Stimulated activated CD8-positive, alpha-beta memory T cell treated with anti-CD3 and anti-CD28 coated beads, Interleukin-15, amount 100 ng/mL, for 48 hours (primary cell): ENCODE results near the gene TMEM221.
A peak's percentile ranks its signal among the peaks of the same experiment; 100 is the strongest.
"Not testable (repeated sequence)": the region's sequence is repeated elsewhere in the genome, so short reads cannot be mapped to it uniquely, and the experiment has no call there.

Experiments used
- DNase-seq, 2 donors: peaks; one replicate each; pipeline ENCODE4 v3.0.0-alpha.2; 2020; ENCODE audit warnings: low read depth in 2 of 2

Gene TMEM221

DNA sequence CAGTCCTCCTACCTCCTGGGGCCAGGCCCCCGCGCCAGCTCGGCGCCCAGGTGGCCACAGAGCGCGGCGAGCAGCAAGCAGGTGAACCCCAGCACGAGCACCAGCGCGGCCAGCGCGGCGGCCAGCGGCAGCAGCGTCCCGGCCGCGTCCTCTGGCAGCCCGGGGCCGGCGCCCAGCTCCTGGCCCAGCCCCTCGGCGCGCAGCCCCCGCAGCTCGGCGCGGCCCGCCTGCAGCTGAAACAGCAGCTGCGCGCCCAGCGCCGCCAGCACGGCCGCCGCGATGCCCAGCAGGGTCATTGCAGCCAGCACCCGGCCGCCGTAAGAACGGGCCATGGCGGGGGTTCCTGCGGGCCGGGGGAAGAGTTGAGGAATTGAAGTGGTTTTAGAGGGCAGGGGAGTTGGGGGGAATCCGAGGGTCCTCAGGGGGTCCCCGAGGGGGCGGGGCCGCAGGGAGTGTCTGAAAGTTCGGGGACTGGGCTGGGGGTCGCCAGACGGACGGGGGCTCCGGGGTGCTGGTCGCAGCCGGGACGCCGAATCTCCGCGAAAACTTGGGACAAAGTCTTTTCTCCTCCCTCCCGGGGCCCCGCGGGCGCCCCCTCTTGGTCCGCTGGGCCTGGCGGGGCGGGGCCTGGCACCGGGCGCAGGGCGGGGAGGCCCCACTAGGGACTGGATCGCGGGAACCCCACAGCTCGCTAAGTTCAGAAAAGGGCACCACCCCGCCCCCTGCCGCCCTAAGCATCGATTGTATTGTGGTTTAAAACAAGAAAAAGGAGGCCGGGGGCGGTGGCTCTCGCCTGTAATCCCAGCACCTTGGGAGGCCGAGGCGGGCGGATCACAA lies at the start of gene TMEM221:
Gene TMEM221, minus strand, starts transcription at position 538 of the 837 bp plus-strand sequence. Its CDS starts 206 bp downstream, at position 332.
- DNase-seq: peak; percentile 33 to 44

DNA sequence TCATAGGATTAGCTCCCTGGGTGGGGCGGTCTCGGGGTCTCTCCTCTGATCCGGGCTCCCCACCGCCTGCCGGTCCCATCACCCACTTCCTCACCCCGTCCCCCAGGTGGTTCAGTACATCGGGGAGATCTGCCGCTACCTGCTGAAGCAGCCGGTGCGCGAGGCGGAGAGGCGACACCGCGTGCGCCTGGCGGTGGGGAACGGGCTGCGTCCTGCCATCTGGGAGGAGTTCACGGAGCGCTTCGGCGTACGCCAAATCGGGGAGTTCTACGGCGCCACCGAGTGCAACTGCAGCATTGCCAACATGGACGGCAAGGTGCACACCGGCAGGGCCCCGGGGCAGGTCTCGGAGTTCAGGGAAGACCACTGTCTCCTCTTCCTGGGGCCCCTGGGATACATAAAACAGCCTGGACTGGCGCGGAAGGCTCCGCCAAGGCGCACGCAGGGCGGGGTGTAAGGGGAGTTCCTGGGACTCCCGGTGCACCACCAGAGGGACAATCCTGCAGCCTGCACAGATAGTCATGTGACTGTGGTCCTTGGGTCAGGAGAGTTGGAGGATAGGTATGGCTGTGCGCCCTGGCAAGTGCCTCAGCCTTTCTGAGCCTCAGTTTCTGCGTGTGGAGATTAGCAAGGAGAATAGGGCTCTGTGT lies 48.8 kb upstream of the TMEM221 start:
- no peak for DNase-seq

DNA sequence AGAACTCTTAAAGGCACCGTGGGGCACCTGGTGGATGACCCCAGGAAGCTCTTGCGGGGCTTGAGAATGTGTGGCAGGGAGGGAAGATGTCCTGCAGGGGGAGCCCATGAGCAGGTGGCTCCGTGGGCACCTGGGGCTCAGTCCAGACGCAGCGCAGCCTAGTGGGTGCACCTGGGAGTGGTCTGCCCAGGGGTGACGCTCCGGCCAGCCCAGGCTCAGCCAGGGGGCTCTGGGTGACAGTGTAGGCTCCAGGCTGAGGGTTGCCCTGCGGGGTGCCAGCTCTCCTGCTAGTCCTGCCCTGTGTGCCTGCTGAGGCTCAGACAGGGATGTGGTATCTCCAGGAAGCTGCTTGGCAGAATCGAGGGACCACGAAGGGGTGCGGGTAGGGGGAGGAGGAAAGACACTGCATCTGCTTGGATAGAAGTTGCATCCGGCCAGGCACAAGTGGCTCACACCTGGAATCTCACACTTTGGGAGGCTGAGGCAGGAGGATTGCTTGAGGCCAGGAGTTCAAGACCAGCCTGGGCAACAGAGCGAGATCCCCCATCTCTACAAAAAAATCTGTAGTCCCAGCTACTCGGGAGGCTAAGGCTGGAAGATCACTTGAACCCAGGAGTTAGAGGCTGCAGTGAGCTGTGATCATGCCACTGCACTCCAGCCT lies 48.0 kb upstream of the TMEM221 start:
- DNase-seq: peak; percentile 63 to 80

DNA sequence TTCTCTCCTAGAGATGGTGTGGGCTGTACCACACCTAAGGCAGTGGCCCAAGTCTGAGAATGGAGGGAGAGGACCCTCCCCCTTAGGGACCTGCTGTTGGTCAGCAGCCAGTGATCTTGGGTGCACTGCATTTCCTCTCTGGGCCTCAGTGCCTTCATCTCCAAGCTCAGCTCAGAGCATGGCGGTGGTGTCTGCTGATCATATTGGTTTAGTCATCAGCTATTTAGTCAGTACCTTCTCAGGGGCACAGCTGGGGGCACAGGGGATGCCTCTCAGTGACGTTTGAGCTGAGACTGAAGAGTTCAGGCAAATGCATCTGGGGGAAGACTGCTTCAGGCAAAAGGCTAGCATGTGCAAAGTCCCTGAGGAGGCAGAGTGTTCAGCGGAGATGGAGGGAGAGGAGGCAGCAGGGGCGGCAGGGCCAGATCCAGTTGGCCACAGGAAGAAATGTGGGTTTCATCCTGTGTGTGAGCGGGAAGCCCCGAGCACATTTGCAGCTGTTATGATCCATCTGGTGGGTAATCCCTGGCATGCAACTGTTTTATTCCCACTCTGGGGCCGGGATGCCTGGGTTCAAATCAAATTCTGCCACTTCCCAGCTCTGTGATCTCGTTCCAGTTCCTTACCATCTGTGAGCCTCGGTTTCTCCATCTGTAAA lies 47.3 kb upstream of the TMEM221 start:
- no peak for DNase-seq

DNA sequence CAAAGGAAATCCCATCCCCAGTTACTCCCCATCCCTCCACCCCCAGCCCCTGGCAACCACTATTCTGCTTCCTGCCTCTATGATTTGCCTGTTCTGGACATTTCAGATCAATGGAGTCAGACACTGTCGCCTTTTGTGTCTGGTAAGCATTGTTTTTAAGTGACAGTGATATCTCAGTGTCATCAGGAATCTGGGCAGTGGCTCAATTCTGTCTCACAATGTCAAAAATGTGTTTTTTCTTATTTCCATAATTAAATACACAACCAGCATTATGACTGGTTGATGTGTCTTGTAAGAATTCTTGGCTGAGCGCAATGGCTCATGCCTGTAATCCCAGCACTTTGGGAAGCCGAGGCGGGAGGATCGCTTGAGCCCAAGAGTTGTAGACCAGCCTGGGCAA lies 42.8 kb upstream of the TMEM221 start:
- DNase-seq: no peak

DNA sequence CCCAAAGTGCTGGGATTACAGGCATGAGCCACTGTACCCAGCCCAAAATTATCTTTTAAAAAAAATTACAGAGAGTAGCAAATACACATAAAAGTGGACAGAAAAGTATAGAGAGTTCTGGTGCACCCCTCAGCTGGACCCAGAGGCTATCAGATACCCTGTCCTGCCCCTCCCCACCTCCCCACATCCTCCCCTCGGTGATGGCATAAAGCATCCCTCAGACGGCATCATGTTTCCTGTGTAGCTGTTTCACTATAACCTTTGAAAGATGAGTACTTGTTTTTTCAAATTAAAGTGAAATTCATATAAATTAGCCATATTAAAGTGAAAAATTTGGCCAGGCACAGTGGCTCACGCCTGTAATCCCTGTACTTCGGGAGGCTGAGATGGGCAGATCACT lies 41.9 kb upstream of the TMEM221 start:
- no peak for DNase-seq

DNA sequence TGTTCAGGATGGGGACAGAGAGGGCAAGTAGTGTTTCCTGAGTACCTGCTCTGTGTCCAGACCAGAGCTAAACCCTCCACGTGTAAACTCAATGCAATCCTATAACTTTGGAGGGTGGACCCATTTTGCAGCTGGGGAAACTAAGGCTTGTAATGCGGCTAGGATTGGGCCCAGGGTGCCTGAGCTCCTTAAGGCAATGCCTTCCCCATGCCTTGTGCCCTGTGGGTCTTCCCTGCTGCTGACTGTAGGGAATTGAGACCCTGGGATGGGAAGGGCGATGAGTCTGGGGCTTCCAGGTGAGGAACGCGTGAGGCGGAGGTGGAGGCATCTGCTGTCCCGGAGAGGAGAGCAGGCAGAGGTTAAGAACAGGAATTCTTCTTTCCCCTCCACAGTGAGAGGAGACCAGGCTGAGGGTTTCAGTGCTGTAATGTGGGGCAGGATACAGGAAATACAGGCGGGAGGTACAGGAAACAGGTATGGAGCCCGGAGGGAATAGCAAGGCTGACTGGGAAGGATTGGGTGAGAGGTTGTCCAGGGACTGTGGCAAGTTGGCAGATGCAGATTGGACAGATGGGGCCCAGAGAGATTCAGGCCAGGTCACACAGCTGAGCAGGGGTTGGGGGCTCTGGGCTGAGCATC lies 41.0 kb upstream of the TMEM221 start:
- no peak for DNase-seq

DNA sequence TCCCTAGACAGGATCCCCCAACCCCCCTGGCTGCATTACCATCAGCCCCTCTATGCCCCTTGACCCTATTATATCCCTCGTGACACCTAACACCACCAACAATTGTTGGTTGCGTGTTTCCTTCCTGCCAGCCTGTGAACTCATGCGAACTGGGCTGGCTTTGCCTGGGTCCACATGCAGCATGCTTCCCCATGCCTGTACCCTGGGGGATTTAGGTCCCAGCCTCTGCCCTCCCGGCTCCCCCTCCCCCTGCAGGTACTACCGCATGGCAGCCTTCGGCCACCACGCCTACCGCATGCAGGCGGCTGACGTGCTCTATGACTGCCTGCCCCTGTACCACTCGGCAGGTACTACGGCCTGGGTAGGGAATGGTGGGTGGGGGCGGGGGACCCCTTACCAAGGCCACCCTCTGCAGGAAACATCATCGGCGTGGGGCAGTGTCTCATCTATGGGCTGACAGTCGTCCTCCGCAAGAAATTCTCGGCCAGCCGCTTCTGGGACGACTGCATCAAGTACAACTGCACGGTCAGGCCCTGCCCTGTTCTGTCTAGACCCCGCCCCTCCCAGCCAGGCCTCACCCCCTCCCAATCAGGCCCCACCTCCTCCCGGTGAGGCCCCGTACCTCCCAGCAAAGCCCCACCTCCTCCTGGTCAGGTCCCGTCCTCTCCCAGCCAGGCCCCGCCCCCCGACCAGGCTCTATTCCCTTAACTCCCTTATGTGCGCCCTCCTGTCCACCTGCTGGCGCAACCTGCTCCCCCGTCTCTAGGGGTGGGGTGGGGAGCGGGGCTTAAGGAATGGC lies 40.3 kb upstream of the TMEM221 start:
- DNase-seq: peak; percentile 77 to 86

DNA sequence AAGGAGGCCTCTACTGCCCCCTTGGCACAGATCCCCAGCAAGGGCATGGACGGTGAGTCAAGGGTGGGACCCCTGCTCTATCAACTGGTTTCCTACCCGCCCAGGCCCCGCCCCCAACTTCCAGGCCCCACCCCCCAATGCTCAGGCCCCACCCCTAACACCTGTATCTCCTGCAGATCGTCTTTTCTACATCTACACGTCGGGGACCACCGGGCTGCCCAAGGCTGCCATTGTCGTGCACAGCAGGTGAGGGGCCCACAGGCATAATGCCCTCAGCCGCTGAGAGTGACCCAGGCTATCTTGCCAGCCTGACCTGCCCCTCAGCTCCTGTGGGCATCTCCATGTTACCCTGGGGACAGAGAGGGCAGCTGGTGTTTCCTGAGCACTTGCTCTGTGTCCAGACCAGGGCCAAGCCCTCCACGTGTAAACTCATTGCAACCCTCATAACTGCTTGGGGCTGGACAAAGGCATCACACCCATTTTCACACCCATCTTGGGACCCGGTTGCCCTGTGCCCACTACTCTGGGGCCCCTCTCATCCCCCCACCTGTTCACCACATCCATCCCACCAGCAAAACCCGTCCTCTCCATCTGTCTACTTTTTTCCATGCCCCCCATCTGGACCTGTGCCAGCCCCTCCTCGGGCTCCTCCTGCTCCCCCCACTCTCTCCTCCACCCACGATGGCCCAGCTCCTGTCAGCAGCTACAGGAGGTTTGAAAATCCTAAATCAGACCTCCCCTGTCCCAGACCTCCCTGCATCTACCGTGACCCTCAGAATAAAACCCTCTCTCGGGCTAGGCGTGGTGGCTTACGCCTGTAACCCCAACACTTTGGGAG lies 39.0 kb upstream of the TMEM221 start:
- DNase-seq: no peak

DNA sequence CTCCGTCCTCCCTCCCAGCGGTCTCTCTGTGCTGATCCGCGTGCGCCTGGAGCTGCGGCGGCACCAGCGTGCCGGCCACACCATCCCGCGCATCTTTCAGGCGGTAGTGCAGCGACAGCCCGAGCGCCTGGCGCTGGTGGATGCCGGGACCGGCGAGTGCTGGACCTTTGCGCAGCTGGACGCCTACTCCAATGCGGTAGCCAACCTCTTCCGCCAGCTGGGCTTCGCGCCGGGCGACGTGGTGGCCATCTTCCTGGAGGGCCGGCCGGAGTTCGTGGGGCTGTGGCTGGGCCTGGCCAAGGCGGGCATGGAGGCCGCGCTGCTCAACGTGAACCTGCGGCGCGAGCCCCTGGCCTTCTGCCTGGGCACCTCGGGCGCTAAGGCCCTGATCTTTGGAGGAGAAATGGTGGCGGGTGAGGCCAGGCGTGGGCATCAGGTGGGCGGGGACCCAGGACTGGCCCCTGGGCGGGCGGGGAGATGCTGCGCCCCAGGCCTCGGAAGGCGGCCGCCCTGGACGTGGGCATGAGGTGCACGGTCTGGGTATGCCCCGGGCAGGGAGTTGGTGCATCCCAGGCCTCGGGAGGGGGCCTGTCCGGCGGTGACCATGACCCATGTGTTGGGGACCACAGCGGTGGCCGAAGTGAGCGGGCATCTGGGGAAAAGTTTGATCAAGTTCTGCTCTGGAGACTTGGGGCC lies 38.2 kb upstream of the TMEM221 start:
- no peak for DNase-seq

DNA sequence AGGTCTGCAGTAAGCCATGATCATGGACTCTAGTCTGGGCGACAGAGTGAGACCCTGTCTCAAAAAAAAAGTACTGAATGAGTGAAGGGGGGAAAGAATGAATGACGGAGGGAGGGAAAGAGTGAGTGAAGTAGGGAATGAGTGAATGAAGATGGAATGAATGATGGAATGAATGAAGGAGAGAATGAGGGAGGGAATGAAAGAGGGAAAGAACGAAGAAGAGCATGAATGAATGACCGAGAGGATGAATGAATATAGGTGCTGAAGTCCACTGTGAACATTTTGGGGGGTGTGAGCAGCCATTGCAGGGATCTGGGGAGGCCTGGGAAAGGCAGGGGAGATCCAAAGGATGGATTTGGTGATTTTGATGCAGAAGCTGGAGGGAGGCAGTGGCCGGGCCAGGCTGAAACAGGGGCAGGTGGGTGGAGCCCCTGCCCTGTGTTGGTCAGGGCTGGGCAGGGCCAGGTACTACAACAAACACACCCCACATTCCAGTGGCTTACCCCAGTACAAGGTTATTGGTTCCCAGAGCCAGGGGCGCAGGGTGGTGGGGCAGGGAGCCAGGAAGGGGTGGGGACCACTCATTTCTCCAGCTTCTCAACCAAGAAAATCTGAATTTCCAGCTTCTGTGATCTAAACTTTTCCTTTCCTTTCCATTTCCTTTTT lies 36.2 kb upstream of the TMEM221 start:
- DNase-seq: no peak

DNA sequence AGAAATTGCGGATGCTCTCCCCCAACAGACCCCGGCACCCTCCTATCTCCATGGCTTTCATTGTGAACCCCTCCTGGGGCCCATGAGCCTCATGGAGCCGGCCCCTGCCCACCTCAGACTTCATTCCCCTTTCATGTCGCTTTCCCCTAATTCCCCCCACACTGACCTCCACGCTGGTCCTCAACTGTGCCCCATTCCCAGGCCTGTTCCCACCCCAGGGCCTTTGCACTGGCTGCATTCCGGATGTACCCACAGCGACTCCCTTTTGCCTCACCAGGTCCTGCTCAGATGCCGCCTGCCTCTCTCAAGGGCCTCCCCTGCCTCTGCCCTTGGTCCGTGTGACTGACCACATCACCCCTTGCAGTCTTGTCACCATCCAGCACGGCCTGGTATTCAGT lies 35.1 kb upstream of the TMEM221 start:
- DNase-seq: no peak

DNA sequence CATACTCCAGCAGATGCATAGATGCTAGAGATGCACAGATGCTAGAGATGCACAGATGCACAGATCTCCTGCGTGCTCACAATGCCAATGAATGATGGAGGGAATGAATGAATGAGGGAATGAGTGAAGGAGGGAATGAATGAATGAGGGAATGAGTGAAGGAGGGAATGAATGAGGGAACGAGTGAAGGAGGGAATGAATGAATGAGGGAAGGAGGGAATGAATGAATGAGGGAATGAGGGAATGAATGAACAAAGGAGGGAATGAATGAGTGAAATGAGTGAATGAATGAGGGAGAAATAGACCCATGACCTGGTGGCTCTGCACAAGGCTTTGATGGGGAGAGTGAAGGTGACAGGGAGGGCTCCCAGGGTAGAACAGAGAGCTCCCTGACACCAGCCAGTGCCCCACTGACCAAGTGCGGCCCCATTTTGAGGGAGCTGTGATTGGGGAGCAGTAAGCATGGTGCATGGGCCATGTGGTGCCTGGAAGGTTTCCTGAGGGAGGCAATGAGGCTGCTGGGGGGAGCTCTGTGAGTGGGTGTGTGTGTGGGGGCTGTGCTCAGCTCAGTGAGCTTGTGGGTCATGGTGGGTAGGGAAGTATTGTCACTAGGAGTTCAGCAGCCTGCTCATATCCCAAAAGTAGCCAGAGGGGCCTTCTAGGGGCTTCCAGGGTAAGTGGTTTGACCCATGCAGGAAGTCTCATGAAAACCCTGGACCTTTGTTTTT lies 34.6 kb upstream of the TMEM221 start:
- no peak for DNase-seq

DNA sequence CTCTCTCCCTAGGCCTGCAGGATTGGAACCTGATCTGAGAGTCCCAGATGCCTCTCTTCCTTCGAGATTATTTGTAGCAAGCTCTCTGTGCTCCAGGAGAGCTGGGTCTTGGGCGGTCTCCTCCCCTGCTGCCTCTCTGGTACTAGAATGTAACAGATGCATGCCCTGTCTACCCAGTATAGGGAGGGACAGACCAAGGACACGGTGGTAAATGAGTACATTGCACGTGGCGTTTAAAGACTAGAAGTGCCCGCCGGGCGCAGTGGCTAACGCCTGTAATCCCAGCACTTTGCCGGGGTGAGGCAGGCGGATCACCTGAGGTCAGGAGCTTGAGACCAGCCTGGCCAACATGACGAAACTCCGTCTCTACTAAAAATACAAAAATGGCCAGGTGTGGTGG lies 33.5 kb upstream of the TMEM221 start:
- DNase-seq: no peak

DNA sequence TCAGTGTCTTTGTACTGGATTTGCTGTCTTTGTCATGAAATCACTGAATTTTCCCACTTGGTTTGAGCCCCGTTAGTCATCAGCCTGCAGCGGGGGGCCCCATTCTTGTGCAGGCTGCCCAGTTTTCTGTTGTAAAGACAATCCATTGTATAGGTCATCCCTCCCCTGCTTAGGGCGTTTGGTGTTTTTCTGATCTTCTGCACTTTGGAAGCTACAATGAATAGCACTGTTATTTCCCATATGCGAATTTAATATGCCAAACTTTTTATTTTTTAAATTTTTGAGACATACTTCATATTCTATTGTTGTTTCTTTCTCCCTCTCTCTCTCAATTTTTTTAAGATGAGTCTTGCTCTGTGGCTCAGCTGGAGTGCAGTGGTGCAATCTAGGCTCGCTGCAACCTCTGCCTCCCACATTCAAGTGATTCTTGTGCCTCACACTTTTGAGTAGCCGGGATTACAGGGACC lies 30.9 kb upstream of the TMEM221 start:
- DNase-seq: no peak

DNA sequence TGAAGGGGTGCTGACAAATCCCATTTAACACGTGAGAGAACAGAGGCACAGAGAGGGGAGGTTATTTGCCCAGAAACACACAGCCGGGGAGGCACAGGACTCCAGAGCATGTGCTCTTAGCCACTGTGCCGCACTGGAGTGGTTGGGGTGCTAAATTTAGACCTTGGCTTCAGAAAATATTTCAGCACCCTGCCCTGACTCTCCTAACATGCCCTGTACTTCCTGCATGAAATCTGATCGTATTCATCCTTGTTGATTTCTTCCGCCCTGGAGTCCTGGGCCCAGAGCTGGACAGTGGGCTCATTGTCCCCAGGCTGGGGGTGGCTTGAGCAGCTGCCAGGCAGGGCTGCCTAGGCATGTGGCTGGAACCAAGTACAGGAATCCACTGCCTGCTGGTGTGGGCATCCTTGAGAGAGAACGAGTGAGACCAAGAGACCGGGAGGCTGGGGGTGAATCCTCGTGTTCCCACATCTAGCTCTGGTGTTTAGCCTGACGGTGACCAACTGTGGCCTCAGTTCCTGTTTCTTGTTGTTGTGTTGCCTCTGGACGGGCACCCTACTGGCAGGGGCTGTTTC lies 27.2 kb upstream of the TMEM221 start:
- no peak for DNase-seq

DNA sequence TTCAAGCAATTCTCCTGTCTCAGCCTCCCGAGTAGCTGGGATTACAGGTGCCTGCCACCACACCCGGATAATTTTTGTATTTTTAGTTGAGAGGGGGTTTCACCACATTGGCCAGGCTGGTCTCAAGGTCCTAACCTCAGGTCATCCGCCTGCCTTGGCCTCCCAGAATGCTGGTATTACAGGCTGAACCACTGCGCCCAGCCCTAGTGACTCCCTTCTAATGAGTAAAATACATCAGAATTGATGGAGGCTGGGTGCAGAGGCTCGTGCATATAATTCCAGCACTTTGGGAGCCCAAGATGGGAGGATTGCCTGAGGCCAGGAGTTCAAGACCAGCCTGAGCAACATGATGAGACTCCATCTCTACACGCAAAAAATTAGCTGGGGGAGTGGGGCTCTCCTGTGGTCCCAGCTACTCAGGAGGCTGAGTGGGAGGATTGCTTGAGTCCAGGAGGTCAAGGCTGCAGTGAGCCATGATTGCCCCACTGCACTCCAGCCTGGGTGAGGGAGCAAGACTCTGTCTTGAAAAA lies 26.6 kb upstream of the TMEM221 start:
- not testable (repeated sequence) for DNase-seq
